ENCODE measurements around the gene DYRK1B. TPM values are rescaled to one million over a fixed set of nuclear protein-coding genes. Genes with fewer than 3 reads are reported as not detected.

The DYRK1B gene
- total RNA-seq, 1 experiment from 2014 or later, result 16.0 TPM

DNA sequence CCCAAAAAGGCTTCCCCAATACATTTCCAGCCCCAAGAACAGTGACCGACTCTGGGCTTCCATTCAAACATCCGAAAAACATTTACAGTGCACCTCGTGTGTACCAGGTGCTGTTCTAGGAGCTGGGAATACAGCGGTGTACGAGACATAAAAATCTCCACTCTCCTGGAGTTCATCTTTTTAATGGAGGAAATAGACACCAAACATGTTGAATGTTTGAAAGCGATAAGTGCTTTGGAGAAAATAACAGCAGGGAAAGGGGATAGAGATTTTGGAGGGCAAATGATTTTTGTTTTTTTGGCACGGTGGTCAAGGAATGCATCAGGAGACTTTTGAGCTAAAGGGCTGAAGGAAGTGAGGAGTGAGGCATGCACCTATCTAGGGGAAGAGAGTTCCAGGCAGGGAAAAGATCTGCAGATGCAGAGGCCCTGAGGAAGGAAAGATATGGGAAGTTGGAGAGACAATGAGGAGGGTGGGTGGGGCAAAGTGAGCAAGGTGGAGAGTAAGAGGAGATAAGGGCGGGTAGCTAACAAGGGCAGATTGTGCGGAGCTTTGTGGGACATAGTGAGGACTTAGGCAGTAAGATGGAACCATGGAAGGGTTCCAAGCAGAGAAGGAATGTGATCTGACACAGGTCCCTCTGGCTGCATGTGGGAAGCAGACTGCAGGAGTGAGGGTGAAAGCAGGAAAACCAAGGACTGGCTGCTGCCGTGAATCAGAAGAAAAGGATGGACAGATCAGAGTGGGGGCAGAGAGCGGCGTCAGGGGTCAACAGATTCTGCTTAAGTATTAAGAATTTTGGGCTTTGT lies 12.9 kb upstream of the DYRK1B start:
- H3K27ac ChIP-seq (ENCODE audit: low read depth, low read length, poor library complexity, severe bottlenecking), result peak overlapping the region; percentile 95
- TF ChIP-seq CTCF (conservative IDR thresholded peaks at IDR 0.05; ENCODE audit: low read depth, low read length) (no peak), EZH2 (IDR thresholded peaks at IDR 0.05; ENCODE audit: borderline replicate concordance, low read depth, low read length, poor library complexity, severe bottlenecking) (no peak)
- no peaks in the 10 kb centered on the region for H3K9me3 ChIP-seq (ENCODE audit: low read depth, low read length, poor library complexity, severe bottlenecking)
- H3K4me3 ChIP-seq (ENCODE audit: low read depth, low read length, poor library complexity, severe bottlenecking), result peak overlapping the region; percentile 93
- DNase-seq (ENCODE audit: low spot score), result no peak
- no TSS peak for BruUV-seq (replicated peaks)
- no peaks in the 10 kb centered on the region for H3K36me3 ChIP-seq (ENCODE audit: insufficient read depth, low read length, poor library complexity, severe bottlenecking)
- peaks cover 34% of the 10 kb centered on the region for H3K4me1 ChIP-seq (ENCODE audit: insufficient read depth, low read length, poor library complexity, severe bottlenecking)
- CTCF ChIA-PET, result interaction anchor here (0.6 to 1.0 kb wide), 3 partner anchors 13 to 114 kb away, joined by 3 to 4 read pairs (median 4); partner anchors contain the start of gene DYRK1B
- POLR2A ChIA-PET (ENCODE audit: low non-redundant PET), result interaction anchor here (1.0 kb wide), 1 partner anchor 13 kb away, joined by 3 read pairs; the partner anchor contains the start of gene DYRK1B
- intact Hi-C loops (cut with micrococcal nuclease; ENCODE audit: unreplicated experiment), result no loop called here
- no peaks in the 10 kb centered on the region for H3K27me3 ChIP-seq (replicated peaks; ENCODE audit: insufficient read depth, low read depth, low read length, poor library complexity)

- intact Hi-C loops (cut with micrococcal nuclease; ENCODE audit: unreplicated experiment), result loop anchor here (2.0 kb wide), 1 partner anchor 79 kb away; no protein-coding TSS in a partner anchor
- H3K27ac ChIP-seq (ENCODE audit: low read depth, low read length, poor library complexity, severe bottlenecking), result peak within 1 kb of the TSS; percentile 95
- CTCF ChIA-PET, result interaction anchor here (0.6 to 1.0 kb wide), 2 partner anchors 12 to 115 kb away, joined by 3 to 4 read pairs; partner anchors contain the start of gene DYRK1B
Measured at GRCh38 chr19:39845933-39846677, 12.1 kb upstream of the DYRK1B start, which contains the start of gene FBL. FBL (minus strand) TSS chr19:39846379; CDS start chr19:39846300, 79 bp downstream.

More at GRCh38 chr19:39845933-39846677, 12.1 kb upstream of the DYRK1B start, which contains the start of gene FBL:
- POLR2A ChIA-PET (ENCODE audit: low non-redundant PET), result interaction anchor here (1.0 kb wide), 1 partner anchor 12 kb away, joined by 3 read pairs; the partner anchor contains the start of gene DYRK1B
- H3K9me3 ChIP-seq (ENCODE audit: low read depth, low read length, poor library complexity, severe bottlenecking), result no peaks in the 10 kb centered on the region
- BruUV-seq (replicated peaks), result no TSS peak
- H3K36me3 ChIP-seq (ENCODE audit: insufficient read depth, low read length, poor library complexity, severe bottlenecking), result no peaks in the 10 kb centered on the region
- no peak for TF ChIP-seq EZH2 (IDR thresholded peaks at IDR 0.05; ENCODE audit: borderline replicate concordance, low read depth, low read length, poor library complexity, severe bottlenecking)
- TF ChIP-seq CTCF (conservative IDR thresholded peaks at IDR 0.05; ENCODE audit: low read depth, low read length), result no peak
- peak within 1 kb of the TSS; percentile 93 for H3K4me3 ChIP-seq (ENCODE audit: low read depth, low read length, poor library complexity, severe bottlenecking)
- no peaks in the 10 kb centered on the region for H3K27me3 ChIP-seq (replicated peaks; ENCODE audit: insufficient read depth, low read depth, low read length, poor library complexity)
- H3K4me1 ChIP-seq (ENCODE audit: insufficient read depth, low read length, poor library complexity, severe bottlenecking), result peaks cover 34% of the 10 kb centered on the region
- DNase-seq (ENCODE audit: low spot score), result peak; percentile 94

All from A673 (cell line).